GM20000 (cell line): ENCODE measurements around the gene ANKS1A.

Experiments
- DNase-seq: peaks from one replicate; pipeline ENCODE4 v3.0.0; 2012; ENCODE audit warnings: low spot score
- CTCF ChIP-seq: IDR thresholded peaks from 2 replicates; pipeline ENCODE4 v1.5.1; 2012; ENCODE audit warnings: mild to moderate bottlenecking, control low read depth; ENCODE audit errors: extremely low read depth, missing control alignments

The ANKS1A gene

GRCh38 chr6:35017411-35018181 lies 128.5 kb downstream of the ANKS1A start:
- no peak for DNase-seq
- no peak for TF ChIP-seq CTCF

GRCh38 chr6:35018182-35018519 lies 129.1 kb downstream of the ANKS1A start:
- no peak for DNase-seq
- TF ChIP-seq CTCF: no peak

- TF ChIP-seq CTCF: no peak
- DNase-seq: no peak
These were observed 129.7 kb downstream of the ANKS1A start for GRCh38 chr6:35018746-35019145.

GRCh38 chr6:35019171-35019570 lies 130.1 kb downstream of the ANKS1A start:
- no peak for TF ChIP-seq CTCF

GRCh38 chr6:35019831-35020230 lies 130.8 kb downstream of the ANKS1A start:
- no peak for DNase-seq

More at GRCh38 chr6:35019171-35019570, 130.1 kb downstream of the ANKS1A start:
- no peak for DNase-seq

GRCh38 chr6:35021004-35021403 lies 131.9 kb downstream of the ANKS1A start:
- TF ChIP-seq CTCF: no peak
- DNase-seq: no peak

More at GRCh38 chr6:35019831-35020230, 130.8 kb downstream of the ANKS1A start:
- no peak for TF ChIP-seq CTCF

GRCh38 chr6:35023091-35024000 lies 134.3 kb downstream of the ANKS1A start:
- TF ChIP-seq CTCF: no peak
- DNase-seq: no peak
